GM12878 (cell line): ENCODE results near the gene ACTA2. TPM values are rescaled to one million over a fixed set of nuclear protein-coding genes. Genes with fewer than 3 reads are reported as not detected.

Experiments
- CEBPB ChIP-seq, 2 experiments: fragments of 150-350 bp in 1 of 2; IDR thresholded peaks; 2 replicates each; pipeline ENCODE4 v1.6.1; 2012 to 2014; ENCODE audit warnings: low read depth in 2 of 2, low read length in 2 of 2, borderline replicate concordance in 1 of 2, inconsistent platforms in 1 of 2
- CHD2 ChIP-seq: IDR thresholded peaks from 2 replicates; pipeline ENCODE4 v1.6.1; 2011; ENCODE audit warnings: low read depth, low read length, improper control_type of control experiment, borderline replicate concordance
- CTCF ChIP-seq, 3 experiments: IDR thresholded peaks in 2 of 3; conservative IDR thresholded peaks in 1 of 3; 2 replicates each; pipeline ENCODE4 v1.5.1; 2011; ENCODE audit warnings: low read depth in 3 of 3, low read length in 3 of 3, mild to moderate bottlenecking in 3 of 3, control low read depth in 2 of 3, moderate library complexity in 2 of 3, inconsistent platforms in 1 of 3, mixed read lengths in 1 of 3; ENCODE audit not compliant: control insufficient read depth in 2 of 3, insufficient read depth in 1 of 3; ENCODE audit errors: extremely low read depth in 1 of 3
- ETV6 ChIP-seq, 2 experiments: fragments of 450-650 bp in 1 of 2; IDR thresholded peaks in 1 of 2; conservative IDR thresholded peaks in 1 of 2; 2 replicates each; pipeline ENCODE4 v1.6.1; 2014; ENCODE audit warnings: antibody characterized with exemption in 1 of 2, borderline replicate concordance in 1 of 2, low read depth in 1 of 2, mild to moderate bottlenecking in 1 of 2, moderate library complexity in 1 of 2
- GATAD2B ChIP-seq: fragments of 450-650 bp; conservative IDR thresholded peaks from 2 replicates; pipeline ENCODE4 v1.6.1; 2017; ENCODE audit warnings: low read depth, mild to moderate bottlenecking, moderate library complexity
- HDAC6 ChIP-seq: fragments of 200-600 bp; sonication (generic); IDR thresholded peaks from one replicate; pipeline ENCODE4 v1.8.0; 2017; ENCODE audit warnings: antibody characterized with exemption; ENCODE audit not compliant: unreplicated experiment
- JUNB ChIP-seq: IDR thresholded peaks from 2 replicates; pipeline ENCODE4 v1.6.1; 2016; ENCODE audit warnings: antibody characterized with exemption, mild to moderate bottlenecking
- PML ChIP-seq: IDR thresholded peaks from 2 replicates; pipeline ENCODE4 v1.6.1; 2012; ENCODE audit warnings: low read length, inconsistent platforms
- POLR2A ChIP-seq: IDR thresholded peaks from 2 replicates; pipeline ENCODE4 v1.6.1; 2011; ENCODE audit warnings: low read depth, mild to moderate bottlenecking, low read length
- RFX5 ChIP-seq: IDR thresholded peaks from 2 replicates; pipeline ENCODE4 v1.6.1; 2011; ENCODE audit warnings: low read depth, low read length, improper control_type of control experiment
- SREBF1 ChIP-seq: IDR thresholded peaks from 2 replicates; pipeline ENCODE4 v1.6.1; 2012; ENCODE audit warnings: mild to moderate bottlenecking, low read length
- TARDBP ChIP-seq: IDR thresholded peaks from 2 replicates; pipeline ENCODE4 v1.6.1; 2016; ENCODE audit warnings: borderline replicate concordance
- ZBTB11 ChIP-seq: fragments of 450-650 bp; formaldehyde crosslinking; IDR thresholded peaks from 2 replicates; pipeline ENCODE4 v1.5.0; 2022; ENCODE audit warnings: mild to moderate bottlenecking, missing genetic modification characterization
- ZNF592 ChIP-seq: fragments of 450-650 bp; IDR thresholded peaks from 2 replicates; pipeline ENCODE4 v1.6.1; 2017; ENCODE audit warnings: mild to moderate bottlenecking, moderate library complexity
- polyA plus RNA-seq, 11 experiments: library from polyadenylated mRNA; depleted of rRNA in 4 of 11; unstranded in 6 of 11; stranded (reverse) in 5 of 11; fragments of >200 nt; fragmentation: Nextera tagmentation in 4 of 11; fragmentation: Illumina TruSeq in 1 of 11; extraction: Ambion mirVana in 4 of 11; extraction: Trizol in 1 of 11; gene quantifications; 1 replicate in 1 of 11; 2 replicates in 10 of 11; pipeline versions ENCODE4 v1.2.1 to v1.2.3, GENCODE V29; 2011 to 2016; ENCODE audit warnings: inconsistent platforms in 2 of 11, missing spikeins in 2 of 11, low read depth in 1 of 11
- total RNA-seq, 4 experiments: library from RNA; depleted of rRNA in 3 of 4; stranded (reverse); fragments of >200 nt in 3 of 4; fragmentation: Illumina TruSeq in 1 of 4; extraction: Trizol in 1 of 4; gene quantifications; 2 replicates each; pipeline versions ENCODE4 v1.2.1 to v1.2.3, GENCODE V29; 2013 to 2021
- TF ChIP-seq, protein P1 (sequence below): fragments of 450-650 bp; IDR thresholded peaks from 2 replicates; pipeline ENCODE4 v1.6.1; 2017; ENCODE audit warnings: mild to moderate bottlenecking, moderate library complexity

The ACTA2 gene
- total and polyA plus RNA-seq, 10 of the 15 experiments (the other 5 are each of a cell fraction or from before 2014, with no cell fraction given), result 7.4 to 78.2 (median 32.4) TPM

GRCh38 chr10:88990384-88991160, 38.0 kb upstream of the ACTA2 start, which contains the start of gene FAS (continued):
- TF ChIP-seq ZNF592, result no peak
- 0 out of 2 replicates have a peak, but pooled peaks have one; percentile 20 for TF ChIP-seq JUNB
- TF ChIP-seq, protein P1, sequence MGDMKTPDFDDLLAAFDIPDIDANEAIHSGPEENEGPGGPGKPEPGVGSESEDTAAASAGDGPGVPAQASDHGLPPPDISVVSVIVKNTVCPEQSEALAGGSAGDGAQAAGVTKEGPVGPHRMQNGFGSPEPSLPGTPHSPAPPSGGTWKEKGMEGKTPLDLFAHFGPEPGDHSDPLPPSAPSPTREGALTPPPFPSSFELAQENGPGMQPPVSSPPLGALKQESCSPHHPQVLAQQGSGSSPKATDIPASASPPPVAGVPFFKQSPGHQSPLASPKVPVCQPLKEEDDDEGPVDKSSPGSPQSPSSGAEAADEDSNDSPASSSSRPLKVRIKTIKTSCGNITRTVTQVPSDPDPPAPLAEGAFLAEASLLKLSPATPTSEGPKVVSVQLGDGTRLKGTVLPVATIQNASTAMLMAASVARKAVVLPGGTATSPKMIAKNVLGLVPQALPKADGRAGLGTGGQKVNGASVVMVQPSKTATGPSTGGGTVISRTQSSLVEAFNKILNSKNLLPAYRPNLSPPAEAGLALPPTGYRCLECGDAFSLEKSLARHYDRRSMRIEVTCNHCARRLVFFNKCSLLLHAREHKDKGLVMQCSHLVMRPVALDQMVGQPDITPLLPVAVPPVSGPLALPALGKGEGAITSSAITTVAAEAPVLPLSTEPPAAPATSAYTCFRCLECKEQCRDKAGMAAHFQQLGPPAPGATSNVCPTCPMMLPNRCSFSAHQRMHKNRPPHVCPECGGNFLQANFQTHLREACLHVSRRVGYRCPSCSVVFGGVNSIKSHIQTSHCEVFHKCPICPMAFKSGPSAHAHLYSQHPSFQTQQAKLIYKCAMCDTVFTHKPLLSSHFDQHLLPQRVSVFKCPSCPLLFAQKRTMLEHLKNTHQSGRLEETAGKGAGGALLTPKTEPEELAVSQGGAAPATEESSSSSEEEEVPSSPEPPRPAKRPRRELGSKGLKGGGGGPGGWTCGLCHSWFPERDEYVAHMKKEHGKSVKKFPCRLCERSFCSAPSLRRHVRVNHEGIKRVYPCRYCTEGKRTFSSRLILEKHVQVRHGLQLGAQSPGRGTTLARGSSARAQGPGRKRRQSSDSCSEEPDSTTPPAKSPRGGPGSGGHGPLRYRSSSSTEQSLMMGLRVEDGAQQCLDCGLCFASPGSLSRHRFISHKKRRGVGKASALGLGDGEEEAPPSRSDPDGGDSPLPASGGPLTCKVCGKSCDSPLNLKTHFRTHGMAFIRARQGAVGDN, result 0 out of 2 replicates have a peak, but pooled peaks have one; percentile 8
- no peak for TF ChIP-seq HDAC6
- TF ChIP-seq RFX5, result no peak
- TF ChIP-seq GATAD2B, result peak; percentile 30
- TF ChIP-seq POLR2A, result peak; percentile 86
- TF ChIP-seq CHD2, result peak; percentile 74; the same call in 1 of the 2 replicates
- peak; percentile 77; the same call in 1 of the 2 replicates for TF ChIP-seq PML
- TF ChIP-seq ZBTB11, result no peak; the same call in 1 of the 2 replicates
- peak in 1 of 2 experiments; percentile 54; a peak in 2 of 4 replicates for TF ChIP-seq ETV6 (conservative IDR thresholded peaks at IDR 0.05 in 1 of 2, IDR thresholded peaks at IDR 0.05 in 1 of 2; ENCODE audit: borderline replicate concordance in 1 of 2, low read depth in 1 of 2)
- TF ChIP-seq CTCF (IDR thresholded peaks at IDR 0.05 in 2 of 3, conservative IDR thresholded peaks at IDR 0.05 in 1 of 3; ENCODE audit: control insufficient read depth in 2 of 3, extremely low read depth in 1 of 3, insufficient read depth in 1 of 3, low read depth in 3 of 3, low read length in 3 of 3), result no peak
- TF ChIP-seq TARDBP, result no peak
- TF ChIP-seq SREBF1, result no peak
- no peak for TF ChIP-seq CEBPB (IDR thresholded peaks at IDR 0.05; ENCODE audit: borderline replicate concordance in 1 of 2, low read depth in 2 of 2, low read length in 2 of 2)
